Keratinocyte (primary cell): ENCODE measurements around the gene KLHL42. TPM values are rescaled to one million over a fixed set of nuclear protein-coding genes. Genes with fewer than 3 reads are reported as not detected.
"Not testable (repeated sequence)": the region's sequence is repeated elsewhere in the genome, so short reads cannot be mapped to it uniquely, and the experiment has no call there.

Source experiments
- DNase-seq: peaks from one replicate; pipeline ENCODE4 v3.0.0-alpha.2; 2011; ENCODE audit warnings: low read depth, missing footprints, low spot score
- FAIRE-seq: peaks from 2 replicates; lab custom pipeline; 2011; peaks lifted over from hg19 to GRCh38; lab: Jason Lieb, UNC
- H2AFZ ChIP-seq: 2 replicates; pipeline ENCODE4 v1.6.0; 2012; ENCODE audit warnings: low read length, control low read depth, inconsistent platforms; ENCODE audit not compliant: control insufficient read depth
- H3K27ac ChIP-seq: 2 replicates; pipeline ENCODE4 v1.5.1; 2011; ENCODE audit warnings: low read length; ENCODE audit not compliant: control insufficient read depth, insufficient read depth
- H3K27me3 ChIP-seq: 3 replicates; pipeline ENCODE4 v1.6.0; 2011; ENCODE audit warnings: low read length; ENCODE audit not compliant: control insufficient read depth, insufficient read depth; ENCODE audit errors: extremely low read depth
- H3K36me3 ChIP-seq, 2 experiments: 2 replicates in 1 of 2; 3 replicates in 1 of 2; pipeline ENCODE4 v1.5.1; 2011; ENCODE audit warnings: low read length in 2 of 2, mild to moderate bottlenecking in 1 of 2; ENCODE audit not compliant: control insufficient read depth in 2 of 2, insufficient read depth in 2 of 2; ENCODE audit errors: extremely low read depth in 1 of 2
- H3K4me1 ChIP-seq: 3 replicates; pipeline ENCODE4 v1.5.1; 2011; ENCODE audit warnings: low read length; ENCODE audit not compliant: control insufficient read depth, insufficient read depth; ENCODE audit errors: extremely low read depth
- H3K4me2 ChIP-seq: 3 replicates; pipeline ENCODE4 v1.6.0; 2011; ENCODE audit warnings: low read depth, low read length; ENCODE audit not compliant: control insufficient read depth, insufficient read depth; ENCODE audit errors: extremely low read depth
- H3K4me3 ChIP-seq, 3 experiments: fragments of 200-600 bp in 1 of 3; sonication (generic) in 1 of 3; 2 replicates in 2 of 3; 3 replicates in 1 of 3; pipeline ENCODE4 v1.5.1; 2011 to 2016; ENCODE audit warnings: low read length in 3 of 3, mild to moderate bottlenecking in 3 of 3, control low read depth in 2 of 3, inconsistent platforms in 1 of 3, low read depth in 1 of 3, mixed read lengths in 1 of 3, mixed run types in 1 of 3, moderate library complexity in 1 of 3; ENCODE audit not compliant: control insufficient read depth in 2 of 3, insufficient read depth in 2 of 3; ENCODE audit errors: extremely low read depth in 1 of 3
- H3K79me2 ChIP-seq: 2 replicates; pipeline ENCODE4 v1.6.0; 2012; ENCODE audit warnings: low read length; ENCODE audit not compliant: control insufficient read depth, insufficient read depth
- H3K9ac ChIP-seq: 3 replicates; pipeline ENCODE4 v1.6.0; 2011; ENCODE audit warnings: low read length; ENCODE audit not compliant: control insufficient read depth, insufficient read depth; ENCODE audit errors: extremely low read depth
- H3K9me1 ChIP-seq: 3 replicates; pipeline ENCODE4 v1.6.0; 2011; ENCODE audit warnings: low read length; ENCODE audit not compliant: control insufficient read depth, insufficient read depth; ENCODE audit errors: extremely low read depth
- H3K9me3 ChIP-seq: 2 replicates; pipeline ENCODE4 v1.5.1; 2012; ENCODE audit warnings: low read depth, low read length; ENCODE audit not compliant: control insufficient read depth
- H4K20me1 ChIP-seq: 3 replicates; pipeline ENCODE4 v1.6.0; 2011; ENCODE audit warnings: low read length; ENCODE audit not compliant: control insufficient read depth, insufficient read depth; ENCODE audit errors: extremely low read depth
- CTCF ChIP-seq, 3 experiments: IDR thresholded peaks in 1 of 3; conservative IDR thresholded peaks in 1 of 3; optimal IDR thresholded peaks in 1 of 3; 2 replicates in 2 of 3; 3 replicates in 1 of 3; pipeline versions ENCODE3 to v1.5.1; 2011; ENCODE audit warnings: low read length in 3 of 3, mild to moderate bottlenecking in 3 of 3, moderate library complexity in 2 of 3, control low read depth in 1 of 3, inconsistent platforms in 1 of 3; ENCODE audit not compliant: insufficient read depth in 2 of 3; ENCODE audit errors: extremely low read depth in 1 of 3
- EZH2 ChIP-seq: IDR thresholded peaks from one replicate; pipeline ENCODE4 v1.6.1; 2012; ENCODE audit warnings: inconsistent platforms, mild to moderate bottlenecking, low read length, moderate library complexity
- dilution Hi-C: fragments of 300-500 bp; cut with MboI; formaldehyde crosslinking; loops from one replicate; pipeline ENCODE4 v1.7.0; 2020; ENCODE audit warnings: low sequenced_read_pairs; ENCODE audit not compliant: extremely low pct_ligation_motif_present
- polyA plus RNA-seq, 5 experiments: library from polyadenylated mRNA; depleted of rRNA in 3 of 5; stranded (reverse) in 3 of 5; stranded (forward) in 1 of 5; unstranded in 1 of 5; fragments of >200 nt; gene quantifications; 1 replicate in 1 of 5; 2 replicates in 3 of 5; 3 replicates in 1 of 5; pipeline versions ENCODE4 v1.2.1 to v1.2.3, GENCODE V29; 2011 to 2012; ENCODE audit warnings: missing spikeins in 2 of 5, low read depth in 1 of 5, low replicate concordance in 1 of 5

Gene KLHL42
- polyA plus RNA-seq, 1 donor (not counting 4 experiments of a cell fraction or from before 2014, with no cell fraction given) = 27.2 TPM

- Histone ChIP-seq H3K9ac (peak overlapping the region; percentile 17), H3K4me3 (no peak overlapping the region), H3K4me2 (peak overlapping the region; percentile 40), H4K20me1 (no peaks in the 10 kb centered on the region), H3K4me1 (peaks cover 26% of the 10 kb centered on the region), H2AFZ (peak overlapping the region; percentile 52), H3K9me3 (no peaks in the 10 kb centered on the region), H3K27ac (peak overlapping the region; percentile 16), H3K27me3 (no peaks in the 10 kb centered on the region), H3K9me1 (no peaks in the 10 kb centered on the region), H3K79me2 (no peaks in the 10 kb centered on the region), H3K36me3 (no peaks in the 10 kb centered on the region)
- DNase-seq = no peak
- dilution Hi-C loops = no loop called here
- no peak for FAIRE-seq
- TF ChIP-seq CTCF (optimal IDR thresholded peaks at IDR 0.05 in 1 of 3, IDR thresholded peaks at IDR 0.05 in 1 of 3, conservative IDR thresholded peaks at IDR 0.05 in 1 of 3; ENCODE audit: extremely low read depth in 1 of 3, insufficient read depth in 2 of 3, low read length in 3 of 3) (no peak), EZH2 (no peak)
These were observed 64.5 kb downstream of the KLHL42 start for GRCh38 chr12:27844366-27845090.

GRCh38 chr12:27845187-27845586 lies 65.2 kb downstream of the KLHL42 start:
- Histone ChIP-seq H3K4me1 (peaks cover 26% of the 10 kb centered on the region), H3K27me3 (no peaks in the 10 kb centered on the region), H3K79me2 (no peaks in the 10 kb centered on the region), H3K9me3 (no peaks in the 10 kb centered on the region), H3K9me1 (no peaks in the 10 kb centered on the region), H3K9ac (no peak overlapping the region), H3K27ac (no peak overlapping the region), H4K20me1 (no peaks in the 10 kb centered on the region), H2AFZ (no peak overlapping the region), H3K36me3 (no peaks in the 10 kb centered on the region), H3K4me3 (no peak overlapping the region), H3K4me2 (no peak overlapping the region)
- TF ChIP-seq EZH2 (no peak), CTCF (optimal IDR thresholded peaks at IDR 0.05 in 1 of 3, IDR thresholded peaks at IDR 0.05 in 1 of 3, conservative IDR thresholded peaks at IDR 0.05 in 1 of 3; ENCODE audit: extremely low read depth in 1 of 3, insufficient read depth in 2 of 3, low read length in 3 of 3) (no peak)
- dilution Hi-C loops = no loop called here
- FAIRE-seq = no peak
- DNase-seq = no peak

- H3K9ac ChIP-seq, DNase-seq, H3K9me1 ChIP-seq, dilution Hi-C loops, H3K36me3 ChIP-seq, H3K27ac ChIP-seq, H2AFZ ChIP-seq, FAIRE-seq, H3K79me2 ChIP-seq, H3K27me3 ChIP-seq, H3K4me3 ChIP-seq, H3K4me2 ChIP-seq, H4K20me1 ChIP-seq, H3K9me3 ChIP-seq: not testable (repeated sequence)
- H3K4me1 ChIP-seq = peaks cover 22% of the 10 kb centered on the region
These were observed 65.7 kb downstream of the KLHL42 start for GRCh38 chr12:27845706-27846105.

GRCh38 chr12:27847293-27847692 lies 67.3 kb downstream of the KLHL42 start:
- H3K79me2 ChIP-seq, H3K9me3 ChIP-seq, DNase-seq, H3K36me3 ChIP-seq, H2AFZ ChIP-seq, H3K27me3 ChIP-seq, H3K27ac ChIP-seq, H4K20me1 ChIP-seq, H3K9me1 ChIP-seq, H3K9ac ChIP-seq, H3K4me2 ChIP-seq, H3K4me3 ChIP-seq, dilution Hi-C loops, FAIRE-seq: not testable (repeated sequence)
- peaks cover 12% of the 10 kb centered on the region for H3K4me1 ChIP-seq
